IMR-90 (cell line): ENCODE measurements around the gene DSCAM.

Source experiments
- BHLHE40 ChIP-seq: fragments of 150-350 bp; IDR thresholded peaks from 2 replicates; pipeline ENCODE4 v1.6.1; 2016; ENCODE audit warnings: mild to moderate bottlenecking, low read depth, low read length
- CEBPB ChIP-seq: IDR thresholded peaks from 2 replicates; pipeline ENCODE4 v1.6.1; 2012; ENCODE audit warnings: low read depth, low read length, improper control_type of control experiment
- ELK1 ChIP-seq: fragments of 150-350 bp; IDR thresholded peaks from 2 replicates; pipeline ENCODE4 v1.6.1; 2016; ENCODE audit warnings: low read depth, mild to moderate bottlenecking, low read length, moderate library complexity, borderline replicate concordance
- FOS ChIP-seq: fragments of 150-350 bp; IDR thresholded peaks from 2 replicates; pipeline ENCODE4 v1.6.1; 2016; ENCODE audit warnings: low read depth, low read length
- MAFK ChIP-seq: IDR thresholded peaks from 2 replicates; pipeline ENCODE4 v1.6.1; 2012; ENCODE audit warnings: low read depth, low read length, improper control_type of control experiment
- MAZ ChIP-seq: IDR thresholded peaks from 2 replicates; pipeline ENCODE4 v1.6.1; 2012; ENCODE audit warnings: low read depth, mild to moderate bottlenecking, low read length, improper control_type of control experiment, moderate library complexity, borderline replicate concordance
- POLR2A ChIP-seq: IDR thresholded peaks from 2 replicates; pipeline ENCODE4 v1.6.1; 2012; ENCODE audit warnings: mild to moderate bottlenecking, low read depth, low read length
- RAD21 ChIP-seq: IDR thresholded peaks from 2 replicates; pipeline ENCODE4 v1.6.1; 2012; ENCODE audit warnings: low read length, improper control_type of control experiment
- RFX5 ChIP-seq: IDR thresholded peaks from 2 replicates; pipeline ENCODE4 v1.8.0; 2012; ENCODE audit warnings: low read depth, mild to moderate bottlenecking, low read length, moderate library complexity
- SMC3 ChIP-seq: fragments of 150-350 bp; IDR thresholded peaks from 2 replicates; pipeline ENCODE4 v1.6.1; 2016; ENCODE audit warnings: low read depth, mild to moderate bottlenecking, antibody characterized with exemption, low read length, moderate library complexity
- TF ChIP-seq, protein P1 (sequence below): conservative IDR thresholded peaks from 2 replicates; pipeline ENCODE4 v1.5.1; 2012; ENCODE audit warnings: mild to moderate bottlenecking, low read depth, low read length, improper control_type of control experiment
- TF ChIP-seq, protein P2 (sequence below): fragments of 150-350 bp; IDR thresholded peaks from 2 replicates; pipeline ENCODE4 v1.6.1; 2017; ENCODE audit warnings: mild to moderate bottlenecking, antibody characterized with exemption, low read length, low read depth

GRCh38 chr21:40689217-40689616, 157.7 kb downstream of the DSCAM start:
- TF ChIP-seq, protein P1, sequence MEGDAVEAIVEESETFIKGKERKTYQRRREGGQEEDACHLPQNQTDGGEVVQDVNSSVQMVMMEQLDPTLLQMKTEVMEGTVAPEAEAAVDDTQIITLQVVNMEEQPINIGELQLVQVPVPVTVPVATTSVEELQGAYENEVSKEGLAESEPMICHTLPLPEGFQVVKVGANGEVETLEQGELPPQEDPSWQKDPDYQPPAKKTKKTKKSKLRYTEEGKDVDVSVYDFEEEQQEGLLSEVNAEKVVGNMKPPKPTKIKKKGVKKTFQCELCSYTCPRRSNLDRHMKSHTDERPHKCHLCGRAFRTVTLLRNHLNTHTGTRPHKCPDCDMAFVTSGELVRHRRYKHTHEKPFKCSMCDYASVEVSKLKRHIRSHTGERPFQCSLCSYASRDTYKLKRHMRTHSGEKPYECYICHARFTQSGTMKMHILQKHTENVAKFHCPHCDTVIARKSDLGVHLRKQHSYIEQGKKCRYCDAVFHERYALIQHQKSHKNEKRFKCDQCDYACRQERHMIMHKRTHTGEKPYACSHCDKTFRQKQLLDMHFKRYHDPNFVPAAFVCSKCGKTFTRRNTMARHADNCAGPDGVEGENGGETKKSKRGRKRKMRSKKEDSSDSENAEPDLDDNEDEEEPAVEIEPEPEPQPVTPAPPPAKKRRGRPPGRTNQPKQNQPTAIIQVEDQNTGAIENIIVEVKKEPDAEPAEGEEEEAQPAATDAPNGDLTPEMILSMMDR = no peak
- TF ChIP-seq SMC3 = no peak
- no peak for TF ChIP-seq RFX5
- no peak for TF ChIP-seq RAD21
- no peak for TF ChIP-seq FOS
- no peak for TF ChIP-seq POLR2A
- TF ChIP-seq CEBPB = no peak
- TF ChIP-seq MAZ = no peak
- TF ChIP-seq MAFK = no peak
- TF ChIP-seq ELK1 = no peak
- TF ChIP-seq, protein P2, sequence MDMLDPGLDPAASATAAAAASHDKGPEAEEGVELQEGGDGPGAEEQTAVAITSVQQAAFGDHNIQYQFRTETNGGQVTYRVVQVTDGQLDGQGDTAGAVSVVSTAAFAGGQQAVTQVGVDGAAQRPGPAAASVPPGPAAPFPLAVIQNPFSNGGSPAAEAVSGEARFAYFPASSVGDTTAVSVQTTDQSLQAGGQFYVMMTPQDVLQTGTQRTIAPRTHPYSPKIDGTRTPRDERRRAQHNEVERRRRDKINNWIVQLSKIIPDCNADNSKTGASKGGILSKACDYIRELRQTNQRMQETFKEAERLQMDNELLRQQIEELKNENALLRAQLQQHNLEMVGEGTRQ = no peak
- TF ChIP-seq BHLHE40 = no peak
